Iris pigment epithelial cell (primary cell): ENCODE results near the gene PDZK1IP1.
"Not testable (repeated sequence)": the region's sequence is repeated elsewhere in the genome, so short reads cannot be mapped to it uniquely, and the experiment has no call there.

Source experiments
- DNase-seq: peaks from one replicate; pipeline ENCODE4 v3.0.0-alpha.2; 2011; ENCODE audit warnings: low read depth

The PDZK1IP1 gene

GRCh38 chr1:47223921-47224675 lies 34.3 kb upstream of the PDZK1IP1 start:
- no peak for DNase-seq

DNA sequence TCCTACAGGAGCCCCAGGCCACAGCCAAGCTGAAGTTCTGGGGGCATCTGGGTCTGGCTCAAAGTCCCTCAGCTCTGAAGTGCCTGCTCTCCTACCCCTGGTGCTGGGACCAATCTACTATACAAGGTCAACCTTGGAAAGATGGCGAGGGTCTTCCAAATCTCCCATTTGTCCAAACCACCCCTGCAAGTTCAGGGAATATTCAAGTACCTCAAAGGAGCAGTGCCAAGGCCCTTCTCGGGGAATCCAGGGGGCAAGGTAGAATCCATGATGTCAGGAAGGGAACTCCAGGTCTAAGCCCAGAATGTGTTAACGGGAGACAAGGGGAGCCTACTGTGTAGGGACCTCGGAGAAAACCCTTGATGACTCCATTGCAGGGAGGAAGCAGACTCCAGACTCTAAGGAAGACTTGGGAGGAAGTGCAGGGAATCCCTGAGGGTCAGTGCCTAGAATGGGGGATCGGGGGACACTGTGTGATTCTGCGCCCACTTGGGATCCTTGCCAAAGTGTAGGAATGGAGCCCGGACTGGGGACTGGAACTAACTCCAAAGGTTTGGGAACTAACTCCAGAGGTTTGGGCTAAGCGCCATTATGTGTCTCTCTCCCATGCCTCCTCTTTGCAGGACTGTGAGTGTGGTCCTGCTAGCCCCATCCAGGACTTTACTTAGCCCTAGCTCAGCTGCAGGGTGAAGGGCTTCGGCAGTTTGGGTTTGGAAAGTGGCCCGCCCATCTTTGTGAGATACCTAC lies 33.5 kb upstream of the PDZK1IP1 start:
- no peak for DNase-seq

GRCh38 chr1:47222476-47222875 lies 32.6 kb upstream of the PDZK1IP1 start:
- no peak for DNase-seq

- DNase-seq = no peak
Observed at GRCh38 chr1:47219590-47220220, 29.9 kb upstream of the PDZK1IP1 start.

GRCh38 chr1:47219001-47219400 lies 29.2 kb upstream of the PDZK1IP1 start:
- no peak for DNase-seq

GRCh38 chr1:47216278-47217059 lies 26.6 kb upstream of the PDZK1IP1 start:
- DNase-seq = no peak

GRCh38 chr1:47215713-47216112 lies 25.9 kb upstream of the PDZK1IP1 start:
- DNase-seq = no peak

GRCh38 chr1:47214549-47214948 lies 24.7 kb upstream of the PDZK1IP1 start:
- no peak for DNase-seq

GRCh38 chr1:47213230-47213963 lies 23.6 kb upstream of the PDZK1IP1 start:
- no peak for DNase-seq

DNA sequence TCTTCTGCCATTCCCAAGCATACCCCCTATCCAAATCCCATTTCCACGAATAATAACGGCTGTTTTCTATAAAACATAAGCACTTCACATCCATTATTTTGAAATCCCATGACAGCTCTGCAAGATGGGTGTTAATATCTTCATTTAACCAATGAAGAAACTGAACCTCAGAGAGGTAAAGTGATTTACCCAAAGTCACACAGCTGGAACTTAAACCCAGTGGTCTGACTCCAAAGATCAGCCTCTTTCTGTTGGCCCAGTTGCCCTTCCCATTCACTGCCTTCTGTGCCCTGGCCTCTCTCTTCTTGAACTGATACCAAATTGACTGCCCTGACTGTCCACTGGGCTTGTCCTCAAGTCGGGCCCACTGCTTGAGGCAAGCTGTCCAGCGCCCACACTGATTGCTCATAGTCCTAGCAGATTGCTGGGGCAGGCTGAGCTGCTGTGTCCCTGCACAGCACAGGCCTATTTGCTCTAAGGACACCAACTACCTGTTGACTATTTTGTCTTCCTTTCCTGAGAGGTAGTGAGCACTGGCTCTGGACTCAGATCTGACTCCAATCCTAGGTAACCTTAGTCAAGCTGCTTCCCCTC lies 22.9 kb upstream of the PDZK1IP1 start:
- DNase-seq = no peak

- no peak for DNase-seq
Observed at GRCh38 chr1:47211796-47212269, 22.0 kb upstream of the PDZK1IP1 start.

GRCh38 chr1:47210666-47211065 lies 20.8 kb upstream of the PDZK1IP1 start:
- no peak for DNase-seq

- no peak for DNase-seq
Observed at GRCh38 chr1:47209725-47210325, 20.0 kb upstream of the PDZK1IP1 start.

DNA sequence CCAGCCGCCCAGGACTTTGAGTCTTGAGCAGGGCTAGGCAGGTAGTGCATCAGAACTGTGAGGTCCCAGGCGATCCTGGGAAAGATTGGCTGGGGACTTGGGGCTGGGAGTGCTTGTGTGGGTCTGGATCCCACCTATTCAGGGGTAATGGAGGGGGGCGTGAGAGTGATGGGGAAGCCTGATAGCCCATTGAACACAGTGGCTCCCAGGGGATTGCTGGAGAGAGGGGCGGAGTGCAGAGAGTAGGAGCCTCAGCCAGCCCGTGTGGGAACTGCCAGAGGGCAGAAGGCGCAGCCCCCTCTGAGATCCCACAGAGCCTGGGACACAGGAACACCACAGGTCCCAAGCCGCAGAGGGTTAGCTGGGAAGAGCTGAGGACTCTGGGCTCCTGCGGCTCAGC lies 19.3 kb upstream of the PDZK1IP1 start:
- DNase-seq = no peak

- DNase-seq = no peak
Observed at GRCh38 chr1:47208374-47208850, 18.6 kb upstream of the PDZK1IP1 start.

- DNase-seq = no peak
Observed at GRCh38 chr1:47207803-47208373, 18.1 kb upstream of the PDZK1IP1 start.

- DNase-seq = no peak
Observed at GRCh38 chr1:47205918-47206317, 16.1 kb upstream of the PDZK1IP1 start.

DNA sequence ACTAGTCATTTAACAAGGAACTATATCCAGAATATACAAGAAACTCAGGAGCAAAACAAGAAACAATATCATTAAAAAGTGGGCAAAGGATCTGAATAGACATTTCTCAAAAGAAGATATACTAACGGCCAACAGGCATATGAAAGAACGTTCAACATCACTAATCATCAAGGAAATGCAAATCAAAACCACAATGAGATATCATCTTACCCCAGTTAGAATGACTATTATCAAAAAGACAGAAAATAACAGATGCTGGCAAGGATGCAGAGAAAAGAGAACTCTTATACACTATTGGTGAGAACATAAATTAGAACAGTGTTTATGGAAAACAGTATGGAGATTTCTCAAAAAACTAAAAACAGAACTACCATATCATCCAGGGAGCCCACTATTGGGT lies 13.7 kb upstream of the PDZK1IP1 start:
- not testable (repeated sequence) for DNase-seq

- peak; percentile 35 for DNase-seq
Observed at GRCh38 chr1:47201179-47201578, 11.3 kb upstream of the PDZK1IP1 start.

DNA sequence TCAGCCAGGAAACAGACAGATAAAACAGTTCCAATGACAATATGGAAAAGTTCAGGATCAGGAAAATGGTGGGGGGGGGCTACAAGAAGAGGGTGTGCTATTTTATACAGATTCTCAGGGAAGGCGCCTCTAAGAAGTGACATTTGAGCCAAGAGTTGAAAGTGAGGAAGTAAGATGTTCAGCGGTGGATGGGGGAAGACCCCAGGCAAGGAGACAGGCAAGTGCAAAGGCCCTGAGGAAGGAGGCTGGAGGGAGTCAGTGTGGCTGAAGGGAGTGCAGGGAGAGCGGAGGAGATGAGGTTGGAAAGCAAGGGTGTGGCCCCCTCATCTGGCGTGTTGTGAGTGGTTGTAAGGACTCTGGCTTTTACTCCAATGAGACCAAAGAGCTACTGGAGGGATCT lies 8.4 kb upstream of the PDZK1IP1 start:
- no peak for DNase-seq
